HEK293T (cell line): ENCODE measurements around the gene SLC30A5.
A peak's percentile ranks its signal among the peaks of the same experiment; 100 is the strongest.
"Not testable (repeated sequence)": the region's sequence is repeated elsewhere in the genome, so short reads cannot be mapped to it uniquely, and the experiment has no call there.

Experiments
- CTCF ChIA-PET: fragments of 350-600 bp; formaldehyde crosslinking; extraction: SDS; loops from one replicate; lab custom pipeline; 2021; ENCODE audit warnings: antibody characterized with exemption, inconsistent platforms; lab: Yijun Ruan, JAX
- POLR2A ChIA-PET: fragments of 350-600 bp; formaldehyde crosslinking; extraction: SDS; loops from one replicate; lab custom pipeline; 2020; ENCODE audit warnings: antibody characterized with exemption, inconsistent platforms; lab: Yijun Ruan, JAX
- DNase-seq: peaks from one replicate; pipeline ENCODE4 v3.0.0; 2012; ENCODE audit warnings: mixed read lengths; ENCODE audit errors: extremely low spot score
- ARNT ChIP-seq: fragments of 450-650 bp; IDR thresholded peaks from 2 replicates; pipeline ENCODE4 v1.6.1; 2017; ENCODE audit warnings: mild to moderate bottlenecking
- BHLHE40 ChIP-seq: fragments of 450-650 bp; IDR thresholded peaks from 2 replicates; pipeline ENCODE4 v1.6.1; 2016; ENCODE audit warnings: mild to moderate bottlenecking, moderate library complexity, borderline replicate concordance
- CTBP1 ChIP-seq: fragments of 450-650 bp; IDR thresholded peaks from 2 replicates; pipeline ENCODE4 v1.6.1; 2016; ENCODE audit warnings: borderline replicate concordance
- ELF4 ChIP-seq: fragments of 450-650 bp; IDR thresholded peaks from 2 replicates; pipeline ENCODE4 v1.6.1; 2017; ENCODE audit warnings: antibody characterized with exemption
- FOXA1 ChIP-seq: fragments of 450-650 bp; IDR thresholded peaks from 2 replicates; pipeline ENCODE4 v1.6.1; 2016; ENCODE audit warnings: mild to moderate bottlenecking
- FOXK2 ChIP-seq: fragments of 450-650 bp; IDR thresholded peaks from 2 replicates; pipeline ENCODE4 v1.6.1; 2016; ENCODE audit warnings: mild to moderate bottlenecking
- FOXM1 ChIP-seq: fragments of 450-650 bp; IDR thresholded peaks from 2 replicates; pipeline ENCODE4 v1.6.1; 2017; ENCODE audit warnings: mild to moderate bottlenecking, borderline replicate concordance
- HDGF ChIP-seq: fragments of 450-650 bp; IDR thresholded peaks from 2 replicates; pipeline ENCODE4 v1.6.1; 2017; ENCODE audit warnings: antibody characterized with exemption, borderline replicate concordance
- L3MBTL2 ChIP-seq: fragments of 450-650 bp; conservative IDR thresholded peaks from 2 replicates; pipeline ENCODE4 v1.6.1; 2016; ENCODE audit warnings: mild to moderate bottlenecking
- LEF1 ChIP-seq: fragments of 450-650 bp; IDR thresholded peaks from 2 replicates; pipeline ENCODE4 v1.6.1; 2017; ENCODE audit warnings: mild to moderate bottlenecking, borderline replicate concordance
- NFRKB ChIP-seq: fragments of 450-650 bp; IDR thresholded peaks from 2 replicates; pipeline ENCODE4 v1.6.1; 2016; ENCODE audit warnings: mild to moderate bottlenecking, moderate library complexity
- SP1 ChIP-seq: fragments of 450-650 bp; IDR thresholded peaks from 2 replicates; pipeline ENCODE4 v1.6.1; 2017
- SUZ12 ChIP-seq: fragments of 450-650 bp; IDR thresholded peaks from 2 replicates; pipeline ENCODE4 v1.6.1; 2016; ENCODE audit warnings: mild to moderate bottlenecking
- TARDBP ChIP-seq: fragments of 450-650 bp; IDR thresholded peaks from 2 replicates; pipeline ENCODE4 v1.6.1; 2016
- TF ChIP-seq, protein P1 (sequence below): fragments of 450-650 bp; IDR thresholded peaks from 2 replicates; pipeline ENCODE4 v1.6.1; 2016

SLC30A5 gene

DNA sequence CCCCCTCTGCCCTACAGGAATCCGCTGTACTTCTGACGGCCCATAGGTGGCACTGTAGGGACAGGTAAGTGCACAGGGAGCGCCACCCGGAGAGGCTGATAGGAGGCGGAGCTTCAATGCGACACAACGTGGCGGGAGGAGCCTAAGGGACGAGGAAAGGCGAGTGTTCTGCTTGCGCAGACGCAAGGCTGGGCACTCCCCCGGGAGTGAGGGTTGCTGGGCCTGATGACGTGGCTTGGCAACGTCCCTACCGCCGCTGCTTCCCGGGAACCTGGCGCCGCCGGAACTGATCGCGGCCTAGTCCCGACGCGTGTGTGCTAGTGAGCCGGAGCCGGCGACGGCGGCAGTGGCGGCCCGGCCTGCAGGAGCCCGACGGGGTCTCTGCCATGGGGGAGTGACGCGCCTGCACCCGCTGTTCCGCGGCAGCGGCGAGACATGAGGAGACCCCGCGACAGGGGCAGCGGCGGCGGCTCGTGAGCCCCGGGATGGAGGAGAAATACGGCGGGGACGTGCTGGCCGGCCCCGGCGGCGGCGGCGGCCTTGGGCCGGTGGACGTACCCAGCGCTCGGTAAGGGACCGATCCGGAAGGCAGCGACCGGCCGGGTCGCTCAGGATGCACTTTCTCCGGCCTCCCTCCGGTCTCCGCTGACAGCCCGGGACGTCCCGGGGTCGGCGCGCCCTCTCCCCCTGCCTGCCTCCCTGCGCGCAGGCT is at the start of gene SLC30A5:
TSS of gene SLC30A5 (plus strand) at position 244 of the 712 bp plus-strand sequence. CDS start at position 486, 242 bp downstream.
- ChIA-PET POLR2A (interaction anchor here (0.7 to 1.6 kb wide), 8 partner anchors 11 to 278 kb away, joined by 3 to 8 read pairs (median 4); partner anchors contain the start of gene CENPH), CTCF (interaction anchor here (0.6 to 1.9 kb wide), 12 partner anchors 10 to 241 kb away, joined by 3 to 19 read pairs (median 4); partner anchors contain the start of gene CENPH)
- TF ChIP-seq SUZ12 (no peak), TARDBP (no peak), LEF1 (no peak), ELF4 (peak; percentile 35; the same call in 1 of the 2 replicates), HDGF (peak; percentile 74; the same call in 1 of the 2 replicates), L3MBTL2 (peak; percentile 65)
- TF ChIP-seq, protein P1, sequence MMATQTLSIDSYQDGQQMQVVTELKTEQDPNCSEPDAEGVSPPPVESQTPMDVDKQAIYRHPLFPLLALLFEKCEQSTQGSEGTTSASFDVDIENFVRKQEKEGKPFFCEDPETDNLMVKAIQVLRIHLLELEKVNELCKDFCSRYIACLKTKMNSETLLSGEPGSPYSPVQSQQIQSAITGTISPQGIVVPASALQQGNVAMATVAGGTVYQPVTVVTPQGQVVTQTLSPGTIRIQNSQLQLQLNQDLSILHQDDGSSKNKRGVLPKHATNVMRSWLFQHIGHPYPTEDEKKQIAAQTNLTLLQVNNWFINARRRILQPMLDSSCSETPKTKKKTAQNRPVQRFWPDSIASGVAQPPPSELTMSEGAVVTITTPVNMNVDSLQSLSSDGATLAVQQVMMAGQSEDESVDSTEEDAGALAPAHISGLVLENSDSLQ = no peak
- peak; percentile 99 for DNase-seq

DNA sequence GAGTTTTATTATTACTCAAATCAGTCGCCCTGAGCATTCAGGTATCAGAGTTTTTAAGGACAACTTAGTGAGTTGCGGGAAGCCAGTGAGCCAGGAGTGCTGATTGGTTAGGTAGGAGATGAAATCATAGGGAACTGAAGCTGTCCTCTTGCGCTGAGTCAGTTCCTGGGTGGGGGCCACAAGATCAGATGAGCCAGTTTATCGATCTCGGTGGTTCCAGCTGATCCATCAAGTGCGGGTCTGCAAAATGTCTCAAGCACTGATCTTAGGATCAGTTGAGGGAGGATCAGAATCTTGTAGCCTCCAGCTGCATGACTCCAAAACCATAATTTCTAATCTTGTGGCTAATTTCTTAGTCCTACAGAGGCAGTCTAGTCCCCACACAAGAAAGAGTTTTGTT is 48.6 kb upstream of the SLC30A5 start:
- DNase-seq, POLR2A ChIA-PET: not testable (repeated sequence)
- CTCF ChIA-PET = interaction anchor here (0.5 kb wide), 1 partner anchor 290 kb away, joined by 6 read pairs; no protein-coding TSS in a partner anchor

DNA sequence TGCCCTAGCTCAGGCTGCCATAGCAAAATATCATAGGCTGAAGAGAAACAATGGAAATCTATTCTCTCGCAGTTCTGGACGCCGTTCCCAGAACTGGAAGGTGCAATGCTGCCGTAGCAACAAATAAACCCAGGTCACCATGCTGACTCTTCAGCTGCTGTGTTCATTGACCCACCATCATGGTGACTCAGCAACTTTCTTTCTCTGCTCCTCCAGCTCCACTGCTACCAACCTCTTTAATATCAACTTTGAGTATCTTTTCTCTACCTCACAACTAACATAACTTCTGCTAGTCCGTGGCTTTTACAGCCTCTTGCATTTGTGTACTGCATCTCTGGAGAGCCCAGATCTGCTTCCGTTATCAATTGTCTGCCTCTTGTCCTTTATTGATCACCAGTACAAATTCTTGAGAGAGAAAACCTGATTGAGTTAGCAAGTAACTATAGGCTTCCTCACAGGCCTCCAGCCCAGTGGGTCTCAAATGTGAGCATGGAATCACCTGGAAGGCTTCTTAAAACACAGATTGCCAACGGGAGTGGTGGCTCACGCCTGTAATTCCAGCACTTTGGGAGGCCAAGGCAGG is 47.3 kb upstream of the SLC30A5 start:
- TF ChIP-seq BHLHE40 (no peak), CTBP1 (no peak), FOXM1 (no peak), FOXK2 (no peak), ELF4 (no peak), NFRKB (no peak), FOXA1 (no peak)
- TF ChIP-seq, protein P1 = no peak
- ChIA-PET POLR2A (no interaction called here), CTCF (no interaction called here)
- no peak for DNase-seq

DNA sequence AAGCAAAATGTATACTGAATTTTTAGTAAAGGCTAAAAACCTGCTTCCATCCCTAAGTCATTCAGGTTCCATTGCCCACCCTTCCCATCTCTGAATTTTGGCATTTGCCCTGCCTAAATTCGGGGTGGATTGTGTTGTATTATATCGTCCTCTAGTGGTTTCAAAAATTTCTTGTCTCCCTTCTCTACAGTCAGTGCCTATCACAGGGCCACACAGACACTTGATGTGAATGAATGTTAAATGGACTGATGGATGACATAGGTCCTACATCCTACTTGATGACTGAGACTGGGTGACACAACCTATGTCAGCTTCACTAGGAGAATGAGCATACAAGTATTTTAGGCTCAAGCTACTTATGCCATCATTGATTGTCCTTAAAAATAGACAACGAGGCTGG is 45.6 kb upstream of the SLC30A5 start:
- TF ChIP-seq, protein P1 = peak; percentile 19; the same call in 1 of the 2 replicates
- no peak for TF ChIP-seq FOXA1
- POLR2A ChIA-PET = no interaction called here
- CTCF ChIA-PET = interaction anchor here (0.7 to 2.6 kb wide), 3 partner anchors 16 to 45 kb away, joined by 3 to 13 read pairs (median 3); partner anchors contain the start of gene SLC30A5
- no peak for DNase-seq

DNA sequence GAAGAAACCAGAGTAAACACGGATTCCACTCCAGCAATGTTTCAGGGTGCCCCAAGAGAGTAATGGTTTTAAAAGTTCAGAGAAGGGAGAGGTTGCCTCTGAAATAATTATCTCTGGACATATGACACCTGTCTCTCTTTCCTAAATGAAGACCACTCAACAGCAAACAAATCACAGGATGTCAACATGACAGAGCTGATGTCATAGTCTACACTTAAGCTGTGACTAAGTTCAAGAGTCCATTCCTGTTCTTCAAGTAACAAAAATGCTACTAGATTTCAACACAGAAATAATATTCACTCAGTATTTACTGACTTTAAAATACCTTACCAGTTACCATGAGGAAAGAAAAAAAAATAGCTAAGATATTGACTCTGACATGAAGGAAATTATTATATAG is 44.7 kb upstream of the SLC30A5 start:
- ChIA-PET CTCF (interaction anchor here (0.7 to 2.6 kb wide), 2 partner anchors 25 to 340 kb away, joined by 3 to 13 read pairs; no protein-coding TSS in a partner anchor), POLR2A (no interaction called here)
- no peak for TF ChIP-seq LEF1
- no peak for TF ChIP-seq FOXM1
- TF ChIP-seq L3MBTL2 = no peak
- no peak for TF ChIP-seq TARDBP
- TF ChIP-seq NFRKB = no peak
- TF ChIP-seq BHLHE40 = no peak
- no peak for TF ChIP-seq HDGF

DNA sequence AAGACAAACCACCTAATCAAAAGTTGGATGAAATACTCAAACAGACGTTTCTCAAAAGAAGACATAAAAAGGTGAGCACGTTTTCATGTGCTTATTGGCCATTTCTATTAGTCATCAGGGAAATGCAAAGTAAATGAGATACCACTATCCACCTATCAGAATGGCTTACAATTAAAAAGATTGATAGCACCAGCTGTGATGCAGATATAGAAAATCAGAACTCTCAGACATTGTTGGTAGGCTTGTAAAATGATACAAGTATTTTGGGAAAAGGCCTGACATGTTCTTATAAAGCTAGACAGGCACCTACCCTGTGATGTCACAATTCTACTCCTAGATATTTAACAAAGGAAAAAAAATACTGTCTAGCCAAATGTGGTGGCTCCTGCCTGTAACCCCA is 44.0 kb upstream of the SLC30A5 start:
- CTCF ChIA-PET = interaction anchor here (2.6 kb wide), 1 partner anchor 25 kb away, joined by 13 read pairs; no protein-coding TSS in a partner anchor
- POLR2A ChIA-PET = no interaction called here
- DNase-seq = no peak
- TF ChIP-seq ELF4 = no peak
- TF ChIP-seq, protein P1 = peak; percentile 23; the same call in 1 of the 2 replicates

More for the DNA sequence above, 44.7 kb upstream of the SLC30A5 start:
- DNase-seq = no peak

DNA sequence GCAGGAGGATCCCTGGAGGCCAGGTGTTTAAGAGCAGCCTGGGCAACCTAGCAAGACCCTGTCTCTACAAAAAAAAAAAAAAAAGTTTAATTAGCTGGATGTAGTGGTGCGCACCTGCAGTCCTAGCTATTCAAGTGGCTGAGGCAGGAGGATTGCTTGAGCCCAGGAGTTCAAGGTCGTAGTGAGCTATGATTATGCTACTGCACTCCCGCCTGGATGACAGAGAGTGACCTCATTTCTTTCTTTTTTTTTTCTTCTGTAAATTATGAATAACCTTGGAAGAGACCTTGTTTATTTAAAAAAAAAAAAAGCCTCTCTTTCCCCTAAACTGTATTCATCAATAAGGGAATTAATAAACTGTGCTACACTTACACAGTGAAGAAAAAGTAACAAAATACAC is 43.6 kb upstream of the SLC30A5 start:
- POLR2A ChIA-PET = no interaction called here
- TF ChIP-seq ELF4 (no peak), ARNT (no peak), HDGF (no peak), LEF1 (no peak), SP1 (no peak)
- TF ChIP-seq, protein P1 = no peak
- no peak for DNase-seq
- CTCF ChIA-PET = no interaction called here
